Tibial artery (tissue), 4 donors: Measurements from ENCODE around the gene MALT1.

Experiments used
- DNase-seq, 2 donors: peaks; one replicate each; pipeline ENCODE4 v3.0.0-alpha.2; 2019
- H3K27ac ChIP-seq, 2 donors: fragments of 200-600 bp; sonication (generic) in 1 of 2; 1 replicate in 1 of 2; 2 replicates in 1 of 2; pipeline ENCODE4 v1.5.1; 2018 to 2019; ENCODE audit warnings: mild to moderate bottlenecking in 1 of 2
- H3K27me3 ChIP-seq, 2 donors: fragments of 200-600 bp; sonication (generic) in 1 of 2; one replicate each; pipeline versions ENCODE4 v1.5.1 to v1.6.0; 2016 to 2019
- H3K36me3 ChIP-seq, 3 donors: fragments of 200-600 bp; sonication (generic) in 2 of 3; one replicate each; pipeline ENCODE4 v1.5.1; 2016 to 2019; ENCODE audit warnings: mild to moderate bottlenecking in 2 of 3
- H3K4me1 ChIP-seq, 4 donors: fragments of 200-600 bp; sonication (generic) in 2 of 4; 1 replicate in 3 of 4; 2 replicates in 1 of 4; pipeline ENCODE4 v1.5.1; 2016 to 2019
- H3K4me3 ChIP-seq, 2 donors: fragments of 200-600 bp; sonication (generic) in 1 of 2; 1 replicate in 1 of 2; 2 replicates in 1 of 2; pipeline ENCODE4 v1.5.1; 2018 to 2019; ENCODE audit warnings: mild to moderate bottlenecking in 2 of 2
- H3K9me3 ChIP-seq, 3 donors: fragments of 200-600 bp; sonication (generic) in 1 of 3; one replicate each; pipeline ENCODE4 v1.5.1; 2016 to 2019
- CTCF ChIP-seq, 2 experiments: fragments of 200-600 bp in 1 of 2; fragments of 450-650 bp in 1 of 2; IDR thresholded peaks; one replicate each; pipeline ENCODE4 v1.5.1; 2017 to 2019; ENCODE audit warnings: antibody characterized with exemption in 2 of 2, mild to moderate bottlenecking in 1 of 2, moderate library complexity in 1 of 2
- intact Hi-C: fragments of 100-400 bp; cut with DNase I; formaldehyde crosslinking; loops from one replicate; pipeline ENCODE4 v1.15.0; 2023; ENCODE audit warnings: low total_unique reads

Gene MALT1

DNA sequence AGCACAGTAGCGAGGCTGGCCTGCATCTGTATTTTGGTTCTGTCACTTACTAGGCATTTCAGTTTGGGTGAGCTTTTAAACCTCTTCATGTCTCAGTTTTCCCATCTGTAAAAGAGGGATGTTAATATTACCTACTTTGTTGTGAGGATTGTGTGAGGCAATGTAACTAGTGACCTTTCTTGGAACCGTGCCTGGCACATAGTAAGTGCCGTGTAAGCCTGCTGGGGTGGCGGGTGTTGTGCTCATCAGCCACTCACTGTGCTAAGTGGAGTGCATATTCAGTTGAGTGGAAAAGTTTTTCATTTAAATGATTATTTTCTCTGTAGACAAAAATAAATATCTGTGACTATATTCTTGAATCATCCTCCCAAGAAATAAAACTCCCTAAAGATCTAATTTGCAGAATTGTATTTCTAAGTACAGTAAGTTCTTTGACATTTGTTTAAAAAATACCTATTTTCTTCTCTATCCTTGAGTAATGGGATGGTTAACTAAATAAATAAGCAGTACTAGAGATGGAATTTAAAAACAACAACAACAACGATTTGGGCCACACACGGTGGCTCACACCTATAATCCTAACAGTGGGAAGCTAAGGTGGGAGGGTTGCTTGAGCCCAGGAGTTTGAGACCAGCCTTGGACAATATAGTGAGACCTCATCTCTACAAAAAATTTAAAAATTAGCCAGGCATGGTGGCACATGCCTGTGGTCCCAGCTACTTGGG, 56.7 kb downstream of the MALT1 start:
- Histone ChIP-seq H3K9me3 (no peaks in the 10 kb centered on the region), H3K36me3 (peaks cover 5 to 9% (median 8%) of the 10 kb centered on the region in 3 donors)
- no peak for TF ChIP-seq CTCF (IDR thresholded peaks at IDR 0.05)

DNA sequence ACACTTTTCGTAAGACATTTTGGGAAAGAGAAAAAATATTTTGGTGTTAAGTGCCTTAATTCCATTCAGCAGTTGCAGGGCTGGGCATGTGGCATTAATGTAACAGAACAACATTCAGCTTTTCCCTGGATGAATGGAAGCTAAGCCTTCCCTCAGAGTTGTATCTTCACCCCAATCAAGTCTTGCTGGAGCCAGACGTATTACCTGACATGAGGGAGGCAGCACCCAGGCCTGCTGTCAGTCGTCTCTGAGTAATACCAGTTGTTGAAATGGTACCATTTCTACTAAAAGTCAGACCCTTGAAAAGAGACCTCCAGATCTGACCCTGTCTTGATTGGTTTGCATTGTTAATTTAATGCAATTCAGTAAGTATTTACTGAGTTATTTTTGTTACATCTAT, 57.5 kb downstream of the MALT1 start:
- no peak for TF ChIP-seq CTCF (IDR thresholded peaks at IDR 0.05)
- Histone ChIP-seq H3K4me3 (no peak overlapping the region), H3K4me1 (no peaks in the 10 kb centered on the region), H3K36me3 (peaks cover 13 to 16% (median 16%) of the 10 kb centered on the region in 3 donors), H3K27me3 (no peaks in the 10 kb centered on the region), H3K9me3 (no peaks in the 10 kb centered on the region), H3K27ac (no peak overlapping the region)
- intact Hi-C loops, result no loop called here
- no peak for DNase-seq

More for the DNA sequence above, 56.7 kb downstream of the MALT1 start:
- Histone ChIP-seq H3K27me3 (no peaks in the 10 kb centered on the region), H3K27ac (no peak overlapping the region), H3K4me1 (no peaks in the 10 kb centered on the region), H3K4me3 (no peak overlapping the region)
- intact Hi-C loops, result no loop called here
- DNase-seq, result no peak

GRCh38 chr18:58730618-58731017, 59.4 kb downstream of the MALT1 start:
- no peaks in the 10 kb centered on the region for H3K27me3 ChIP-seq
- no peaks in the 10 kb centered on the region for H3K4me1 ChIP-seq
- no peak overlapping the region for H3K4me3 ChIP-seq
- intact Hi-C loops, result no loop called here
- DNase-seq, result no peak
- H3K27ac ChIP-seq, result no peak overlapping the region
- no peak for TF ChIP-seq CTCF (IDR thresholded peaks at IDR 0.05)
- H3K9me3 ChIP-seq, result no peaks in the 10 kb centered on the region
- peaks cover 28 to 35% (median 32%) of the 10 kb centered on the region in 3 donors for H3K36me3 ChIP-seq

DNA sequence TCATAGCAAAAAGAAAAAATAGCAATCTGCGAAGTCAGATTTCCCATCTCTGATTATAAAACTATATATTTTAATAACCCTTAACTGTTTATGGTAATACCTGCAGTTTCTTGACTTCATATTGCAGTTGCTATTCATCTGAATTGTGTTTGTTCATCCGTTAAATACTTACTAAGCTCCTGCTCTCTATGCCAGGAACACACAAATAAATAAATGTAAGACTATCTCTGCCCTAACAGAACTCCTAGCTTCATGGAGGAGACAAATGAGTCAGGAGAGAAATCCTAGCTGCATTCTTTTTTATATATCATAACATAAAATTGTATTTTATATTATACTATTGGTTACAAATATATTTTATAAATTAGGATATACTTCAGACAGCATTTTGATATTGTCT, 61.2 kb downstream of the MALT1 start:
- TF ChIP-seq CTCF (IDR thresholded peaks at IDR 0.05), result no peak
- Histone ChIP-seq H3K9me3 (no peaks in the 10 kb centered on the region), H3K4me3 (no peak overlapping the region), H3K27me3 (no peaks in the 10 kb centered on the region), H3K27ac (no peak overlapping the region), H3K4me1 (no peaks in the 10 kb centered on the region), H3K36me3 (peaks cover 46 to 53% (median 48%) of the 10 kb centered on the region in 3 donors)
- intact Hi-C loops, result no loop called here
- no peak for DNase-seq

GRCh38 chr18:58733866-58734265, 62.6 kb downstream of the MALT1 start:
- intact Hi-C loops, result no loop called here
- Histone ChIP-seq H3K27me3 (no peaks in the 10 kb centered on the region), H3K4me3 (no peak overlapping the region), H3K4me1 (no peaks in the 10 kb centered on the region), H3K27ac (no peak overlapping the region), H3K36me3 (peaks cover 52 to 58% (median 54%) of the 10 kb centered on the region in 3 donors), H3K9me3 (no peaks in the 10 kb centered on the region)
- DNase-seq, result no peak
- no peak for TF ChIP-seq CTCF (IDR thresholded peaks at IDR 0.05)
